ENCODE data around the gene ICA1L.
"Not testable (repeated sequence)": the region's sequence is repeated elsewhere in the genome, so short reads cannot be mapped to it uniquely, and the experiment has no call there.

Gene ICA1L

GRCh38 chr2:202871300-202872141, at the start of gene ICA1L:
ICA1L (minus strand) TSS chr2:202871766; CDS start chr2:202829009, 42,757 bp downstream.
- DNase-seq = peak; percentile 24

- no peak for DNase-seq
These were observed 47.3 kb upstream of the ICA1L start for GRCh38 chr2:202918860-202919259.

- DNase-seq = not testable (repeated sequence)
These were observed 41.0 kb upstream of the ICA1L start for GRCh38 chr2:202912342-202913201.

DNA sequence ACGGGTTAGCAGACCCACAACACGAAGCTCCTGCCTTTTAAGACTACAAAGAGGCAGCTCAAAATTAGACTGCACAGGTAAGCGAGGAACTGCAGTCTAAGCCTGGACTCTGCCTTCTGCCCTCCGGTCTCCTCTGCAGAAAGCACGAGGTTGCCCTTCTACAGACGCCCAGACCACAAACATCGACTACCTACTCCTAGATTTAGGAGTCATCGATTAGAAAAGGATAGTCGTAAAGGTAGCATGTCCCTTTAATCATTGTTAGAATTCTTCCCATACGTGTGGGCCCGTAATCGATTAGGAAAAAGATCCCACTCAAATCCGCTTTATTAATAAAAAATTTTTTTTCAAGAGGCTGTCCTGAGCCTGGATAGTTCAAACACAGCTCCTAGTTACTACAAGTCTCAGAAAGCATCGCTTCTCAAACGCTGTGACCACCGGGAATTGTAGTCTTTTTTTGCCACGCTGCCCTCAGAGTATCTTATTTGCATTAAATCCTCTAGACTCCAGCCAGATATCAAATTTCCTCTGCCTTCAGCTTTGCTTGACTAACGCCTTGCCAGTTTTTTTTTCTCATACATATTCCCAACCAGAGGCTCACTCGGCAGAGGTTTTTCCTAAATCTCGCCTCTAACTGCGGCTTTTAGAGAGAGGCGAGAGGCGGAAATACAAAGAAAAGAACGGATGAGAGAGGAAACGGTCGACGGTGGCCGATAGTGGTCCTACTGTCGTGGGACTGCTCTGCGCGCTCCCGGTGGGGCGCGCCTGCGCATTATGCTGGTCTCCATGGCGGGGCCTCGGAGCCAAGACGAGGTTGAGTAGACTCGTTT, 40.2 kb upstream of the ICA1L start, which contains the start of the genes CARF and WDR12:
Gene CARF (plus strand): TSS at position 764 of the 830 bp plus-strand sequence. CDS start 29,628 bp downstream, outside the sequence.
Gene WDR12 (minus strand): TSS at position 162 of the 830 bp plus-strand sequence. CDS start 197 bp downstream, outside the sequence.
- peak; percentile 80 for DNase-seq

DNA sequence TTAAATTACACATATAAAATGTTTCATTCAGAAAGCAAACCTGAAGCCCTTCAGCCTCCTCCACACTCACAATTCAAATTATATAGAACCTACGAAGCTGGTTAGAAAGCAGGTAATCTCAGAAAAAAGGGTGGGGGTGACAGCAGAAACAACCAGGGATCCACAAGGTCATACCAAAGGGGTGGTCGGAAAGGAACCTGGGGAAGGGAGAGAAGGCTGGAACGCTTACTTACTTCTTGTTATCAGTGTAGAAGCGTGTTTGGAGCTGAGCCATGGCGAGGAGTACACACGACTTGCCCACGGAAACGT, 39.6 kb upstream of the ICA1L start:
- DNase-seq = no peak

DNA sequence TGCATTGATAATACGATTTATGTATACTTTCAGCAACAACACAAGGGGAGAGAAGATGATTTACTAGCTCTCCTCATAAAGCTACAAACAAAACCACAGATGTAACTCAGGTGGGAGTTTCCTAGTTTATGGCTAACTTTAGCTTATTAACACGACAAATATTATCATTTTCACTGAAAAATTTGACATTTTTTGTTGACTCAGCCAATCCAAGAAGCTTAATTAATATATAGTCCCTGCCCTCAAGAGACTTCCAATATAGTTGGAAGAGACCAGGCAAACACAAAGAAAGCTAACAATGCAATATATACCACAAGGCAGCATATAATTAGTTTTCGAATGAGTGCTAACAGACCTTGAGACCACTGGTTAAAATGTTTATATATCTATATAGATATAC, 39.1 kb upstream of the ICA1L start:
- DNase-seq = no peak

DNA sequence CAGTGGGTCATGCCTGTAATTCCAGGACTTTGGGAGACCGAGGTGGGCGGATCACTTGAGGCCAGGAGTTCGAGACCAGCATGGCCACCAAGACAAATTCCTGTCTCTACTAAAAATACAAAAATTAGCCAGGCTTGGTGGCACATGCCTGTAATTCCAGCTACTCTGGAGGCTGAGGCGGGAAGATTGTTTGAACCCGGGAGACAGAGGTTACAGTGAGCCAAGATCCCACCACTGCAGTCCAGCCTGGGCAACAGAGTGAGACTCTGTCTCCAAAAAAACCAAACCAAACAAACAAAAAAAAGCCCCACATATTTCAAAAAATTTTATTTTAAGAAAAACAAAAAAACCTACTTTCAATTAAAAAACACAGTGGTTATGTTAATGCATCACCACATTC, 38.7 kb upstream of the ICA1L start:
- DNase-seq = not testable (repeated sequence)

GRCh38 chr2:202909394-202910192, 38.0 kb upstream of the ICA1L start:
- no peak for DNase-seq

- DNase-seq = no peak
These were observed 36.6 kb upstream of the ICA1L start for GRCh38 chr2:202908186-202908585.

DNA sequence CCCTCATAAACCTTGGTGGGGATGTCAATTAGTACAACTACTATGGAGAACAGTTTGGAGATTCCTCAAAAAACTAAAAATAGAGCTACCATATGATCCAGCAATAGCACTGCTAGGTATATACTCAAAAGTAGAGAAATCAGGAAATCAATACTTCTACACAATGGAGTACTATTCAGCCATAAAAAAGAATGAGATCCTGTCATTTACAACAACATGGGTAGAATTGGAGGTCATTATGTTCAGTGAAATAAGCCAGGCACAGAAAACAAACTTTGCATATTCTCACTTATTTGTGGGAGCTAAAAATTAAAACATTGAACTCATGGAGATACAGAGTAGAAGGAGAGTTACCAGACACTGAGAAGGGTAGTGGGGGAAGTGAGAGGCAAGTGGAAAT, 33.9 kb upstream of the ICA1L start:
- not testable (repeated sequence) for DNase-seq

- DNase-seq = no peak
These were observed 13.6 kb upstream of the ICA1L start for GRCh38 chr2:202885190-202885589.

DNA sequence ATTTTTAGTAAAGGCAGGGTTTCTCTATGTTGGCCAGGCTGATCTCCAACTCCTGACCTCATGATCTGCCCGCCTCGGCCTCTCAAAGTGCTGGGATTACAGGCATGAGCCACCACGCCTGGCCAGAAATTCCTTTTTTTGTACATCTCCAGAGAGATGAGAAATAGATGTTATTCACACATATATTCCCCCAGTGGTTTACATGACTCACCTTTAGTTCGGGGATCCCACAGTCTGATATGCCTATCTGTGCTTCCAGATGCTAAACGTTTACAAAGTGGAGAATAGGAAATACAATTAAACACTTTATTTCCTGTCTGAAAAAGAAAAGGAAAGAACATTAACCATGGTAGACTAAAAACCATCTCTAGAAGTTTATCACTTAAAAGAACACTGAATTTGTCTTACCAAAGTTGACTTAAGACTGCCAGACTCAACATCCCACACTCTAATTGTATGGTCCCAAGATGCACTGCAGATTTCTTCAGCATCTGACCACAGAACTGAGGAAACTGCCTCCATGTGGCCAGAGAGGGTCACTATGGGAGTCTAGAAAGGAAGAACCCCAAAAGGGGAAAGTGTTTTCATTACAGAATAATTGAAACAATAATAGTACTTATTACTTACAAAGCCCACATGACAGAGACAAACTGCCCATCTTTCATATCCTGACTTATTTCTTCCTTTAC, 12.6 kb upstream of the ICA1L start:
- no peak for DNase-seq

DNA sequence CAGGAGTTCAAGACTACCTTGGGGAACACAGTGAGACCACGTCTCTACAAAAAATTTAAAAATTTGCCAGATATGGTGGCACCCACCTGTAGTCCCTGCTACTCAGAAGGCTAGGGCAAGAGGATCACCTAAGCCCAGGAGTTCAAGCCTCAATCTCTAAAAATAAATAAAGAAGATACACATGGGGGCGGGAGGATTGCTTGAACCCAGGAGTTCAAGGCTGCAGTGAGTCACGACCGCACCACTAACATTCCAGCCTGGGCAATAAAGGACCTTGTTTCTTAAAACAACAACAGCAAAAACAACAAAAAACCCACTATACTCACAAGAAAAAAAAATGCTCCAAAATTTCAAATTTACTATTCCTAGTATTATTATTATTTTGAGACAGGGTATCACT, 10.0 kb upstream of the ICA1L start:
- no peak for DNase-seq

GRCh38 chr2:202877699-202878098, 6.1 kb upstream of the ICA1L start:
- no peak for DNase-seq

DNA sequence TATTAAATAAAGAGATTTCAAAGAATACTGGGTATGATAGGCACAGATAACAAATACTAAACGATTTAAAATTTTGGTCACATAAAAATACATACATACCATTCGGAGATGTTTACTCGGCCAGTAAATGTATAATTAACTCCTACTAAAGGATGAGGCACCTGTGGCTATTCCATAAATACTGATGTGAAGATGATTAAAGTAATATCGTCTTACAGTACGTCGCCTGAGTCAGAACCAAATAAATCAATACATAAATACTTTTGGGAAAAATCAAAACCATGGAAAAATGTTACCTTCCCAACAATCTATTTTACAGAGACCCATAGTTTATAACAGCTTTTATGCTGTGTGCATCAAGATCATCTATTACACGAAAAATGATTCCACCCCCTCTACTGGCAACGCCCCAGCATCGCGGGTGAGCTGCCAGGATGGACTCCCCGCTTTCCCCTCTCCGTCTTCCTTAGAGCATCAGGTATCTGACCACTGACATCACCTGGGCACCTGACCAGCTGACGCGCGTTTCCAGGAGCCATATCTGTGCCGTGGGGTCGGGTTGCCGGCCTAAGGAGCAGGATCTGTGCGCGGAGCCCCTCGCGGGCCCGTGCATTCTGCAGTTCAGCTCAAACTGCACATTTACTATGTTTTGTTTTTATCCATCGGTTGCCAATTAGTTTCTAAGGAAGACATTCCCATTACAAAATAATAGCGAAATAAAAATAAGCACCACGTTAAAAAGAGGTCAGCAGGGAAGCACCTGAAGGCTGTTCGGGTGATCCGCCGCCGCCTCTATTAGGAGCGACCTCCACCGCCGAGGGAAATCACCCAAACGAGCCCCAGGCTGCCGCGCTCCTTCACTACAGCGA, 901 bp downstream of the ICA1L start:
- DNase-seq = peak; percentile 43

DNA sequence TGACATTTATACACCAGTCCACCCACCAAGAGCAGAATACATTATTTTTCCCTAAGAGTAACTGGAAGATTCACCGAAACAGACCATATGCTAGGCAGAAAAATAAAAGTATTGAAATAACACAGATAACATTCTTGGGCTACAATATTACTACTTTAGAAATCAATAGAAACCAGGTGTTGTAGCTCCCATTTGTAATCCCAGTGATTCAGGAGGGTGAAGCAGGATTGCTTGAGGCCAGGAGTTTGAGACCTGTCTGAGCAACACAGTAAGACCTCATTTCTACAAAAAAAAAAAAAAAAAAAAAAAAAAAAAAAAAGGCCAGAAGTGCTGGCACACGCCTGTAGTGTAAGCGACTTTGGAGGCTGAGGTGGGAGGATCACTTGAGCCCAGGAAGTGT, 9.6 kb downstream of the ICA1L start:
- DNase-seq = no peak

DNA sequence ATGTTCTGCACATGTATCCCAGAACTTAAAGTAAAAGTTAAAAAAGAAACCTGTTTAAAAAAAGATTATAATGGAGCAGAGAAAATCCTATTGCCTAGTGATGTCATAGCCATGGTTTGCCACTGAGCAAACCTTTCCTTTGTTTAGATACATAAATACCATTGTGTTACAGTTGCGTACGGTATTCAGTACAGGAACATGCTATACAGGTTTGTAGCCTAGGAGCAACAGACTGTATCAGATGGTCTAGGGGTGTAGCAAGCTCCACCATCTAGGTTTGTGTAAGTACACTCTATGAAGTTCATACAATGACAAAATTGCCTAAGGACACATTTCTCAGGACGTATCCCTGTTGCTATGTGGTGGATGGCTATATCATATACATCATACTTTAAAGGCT, 13.0 kb downstream of the ICA1L start:
- no peak for DNase-seq

DNA sequence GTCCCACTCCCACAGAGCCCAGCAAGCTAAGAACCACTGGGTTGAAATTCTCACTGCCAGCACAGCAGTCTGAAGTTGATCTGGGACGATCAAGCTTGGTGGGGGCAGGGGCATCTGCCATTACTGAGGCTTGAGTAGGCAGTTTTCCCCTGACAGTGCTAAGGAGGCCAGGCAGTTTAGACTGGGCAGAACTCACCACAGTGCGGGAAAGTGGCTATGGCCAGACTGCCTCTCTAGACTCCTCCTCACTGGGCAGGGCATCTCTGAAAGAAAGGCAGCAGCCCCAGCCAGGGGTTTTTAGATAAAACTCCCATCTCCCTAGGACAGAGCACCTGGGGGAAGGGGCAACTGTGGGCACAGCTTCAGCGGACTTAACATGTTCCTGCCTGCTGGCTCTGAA, 22.2 kb downstream of the ICA1L start:
- DNase-seq = not testable (repeated sequence)

DNA sequence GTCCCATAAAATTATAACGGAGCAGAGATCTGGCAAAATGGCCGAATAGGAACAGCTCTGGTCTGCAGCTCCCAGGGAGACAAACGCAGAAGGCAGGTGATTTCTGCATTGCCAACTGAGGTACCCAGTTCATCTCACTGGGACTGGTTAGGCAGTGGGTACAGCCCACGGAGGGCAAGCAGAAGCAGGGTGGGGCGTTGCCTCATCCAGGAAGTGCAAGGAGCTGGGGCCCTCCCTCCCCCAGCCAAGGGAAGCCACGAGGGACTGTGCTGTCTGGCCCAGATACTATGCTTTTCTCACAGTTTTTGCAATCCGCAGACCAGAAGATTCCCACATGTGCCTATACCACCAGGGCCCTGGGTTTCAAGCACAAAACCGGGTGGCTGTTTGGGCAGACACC, 22.8 kb downstream of the ICA1L start:
- no peak for DNase-seq
